Suprapubic skin (tissue), 4 donors: ENCODE results near the gene PHYHIPL. TPM values are rescaled to one million over a fixed set of nuclear protein-coding genes. Genes with fewer than 3 reads are reported as not detected.

Experiments used
- DNase-seq, 2 donors: peaks; one replicate each; pipeline ENCODE4 v3.0.0-alpha.2; 2019; ENCODE audit warnings: low spot score in 2 of 2
- H3K27ac ChIP-seq: fragments of 200-600 bp; sonication (generic); one replicate; pipeline ENCODE4 v1.5.1; 2019
- H3K27me3 ChIP-seq: fragments of 200-600 bp; sonication (generic); one replicate; pipeline ENCODE4 v1.5.1; 2019
- H3K36me3 ChIP-seq: fragments of 200-600 bp; sonication (generic); one replicate; pipeline ENCODE4 v1.5.1; 2019
- H3K4me1 ChIP-seq: fragments of 200-600 bp; sonication (generic); one replicate; pipeline ENCODE4 v1.5.1; 2019
- H3K4me3 ChIP-seq: fragments of 200-600 bp; sonication (generic); one replicate; pipeline ENCODE4 v1.5.1; 2019; ENCODE audit warnings: mild to moderate bottlenecking
- H3K9me3 ChIP-seq: fragments of 200-600 bp; sonication (generic); one replicate; pipeline ENCODE4 v1.5.1; 2019
- CTCF ChIP-seq, 2 donors: fragments of 200-600 bp in 1 of 2; fragments of 450-650 bp in 1 of 2; sonication (generic) in 1 of 2; IDR thresholded peaks; one replicate each; pipeline ENCODE4 v1.5.1; 2016 to 2019; ENCODE audit warnings: antibody characterized with exemption in 2 of 2, mild to moderate bottlenecking in 1 of 2, moderate library complexity in 1 of 2
- EP300 ChIP-seq: sonication (generic); formaldehyde crosslinking; IDR thresholded peaks from one replicate; pipeline ENCODE4 v1.6.1; 2017; ENCODE audit warnings: antibody characterized with exemption
- POLR2A ChIP-seq, 2 donors: fragments of 450-650 bp; IDR thresholded peaks; one replicate each; pipeline ENCODE4 v1.6.1; 2017; ENCODE audit warnings: antibody characterized with exemption in 2 of 2, mild to moderate bottlenecking in 2 of 2, moderate library complexity in 2 of 2
- POLR2AphosphoS5 ChIP-seq, 3 donors: sonication (generic); formaldehyde crosslinking; IDR thresholded peaks; one replicate each; pipeline ENCODE4 v1.6.1; 2017; ENCODE audit warnings: antibody characterized with exemption in 3 of 3
- WGBS: methylation state at CpG from one replicate; pipeline ENCODE4 v1.1.5; 2018; 5-methylcytosine and 5-hydroxymethylcytosine counted together
- total RNA-seq, 4 donors: library from RNA; depleted of rRNA; stranded (reverse); fragments of >200 nt; gene quantifications; one replicate each; pipeline ENCODE4 v1.1.0, GENCODE V29; 2016

PHYHIPL gene
- total RNA-seq, 4 donors from 2014 or later, result 0.21 to 0.25 (median 0.24) TPM; not detected in 1

- H3K36me3 ChIP-seq, result no peaks in the 10 kb centered on the region
- WGBS, result 47% methylated on average over 2 of the region's 2 CpGs
- DNase-seq, result no peak
- no peaks in the 10 kb centered on the region for H3K4me1 ChIP-seq
- H3K4me3 ChIP-seq, result no peak overlapping the region
- H3K27me3 ChIP-seq, result no peaks in the 10 kb centered on the region
- TF ChIP-seq CTCF (IDR thresholded peaks at IDR 0.05) (peak; percentile 28 to 52), POLR2A (IDR thresholded peaks at IDR 0.05) (no peak)
- H3K27ac ChIP-seq, result no peak overlapping the region
- H3K9me3 ChIP-seq, result no peaks in the 10 kb centered on the region
Measured at GRCh38 chr10:59240582-59241183, 64.2 kb downstream of the PHYHIPL start.

GRCh38 chr10:59242057-59242456, 65.6 kb downstream of the PHYHIPL start:
- H3K27ac ChIP-seq, result no peak overlapping the region
- no peak for DNase-seq
- H3K27me3 ChIP-seq, result no peaks in the 10 kb centered on the region
- TF ChIP-seq CTCF (IDR thresholded peaks at IDR 0.05) (no peak), POLR2A (IDR thresholded peaks at IDR 0.05) (no peak), EP300 (no peak), POLR2AphosphoS5 (IDR thresholded peaks at IDR 0.05) (no peak)
- WGBS, result 93% methylated on average over 1 of the region's 1 CpG
- H3K9me3 ChIP-seq, result no peaks in the 10 kb centered on the region
- no peaks in the 10 kb centered on the region for H3K36me3 ChIP-seq
- no peaks in the 10 kb centered on the region for H3K4me1 ChIP-seq
- H3K4me3 ChIP-seq, result no peak overlapping the region

GRCh38 chr10:59242991-59243390, 66.5 kb downstream of the PHYHIPL start:
- no peak for DNase-seq
- no peaks in the 10 kb centered on the region for H3K27me3 ChIP-seq
- no peak overlapping the region for H3K27ac ChIP-seq
- no peaks in the 10 kb centered on the region for H3K36me3 ChIP-seq
- TF ChIP-seq POLR2A (IDR thresholded peaks at IDR 0.05) (no peak), POLR2AphosphoS5 (IDR thresholded peaks at IDR 0.05) (no peak), EP300 (no peak), CTCF (IDR thresholded peaks at IDR 0.05) (no peak)
- H3K4me3 ChIP-seq, result no peak overlapping the region
- no peaks in the 10 kb centered on the region for H3K9me3 ChIP-seq
- no peaks in the 10 kb centered on the region for H3K4me1 ChIP-seq
- 92% methylated on average over 3 of the region's 3 CpGs for WGBS

GRCh38 chr10:59243611-59244195, 67.3 kb downstream of the PHYHIPL start:
- WGBS, result 90% methylated on average over 2 of the region's 2 CpGs

More at GRCh38 chr10:59243611-59244195, 67.3 kb downstream of the PHYHIPL start:
- no peak for DNase-seq
- TF ChIP-seq EP300 (no peak), CTCF (IDR thresholded peaks at IDR 0.05) (no peak), POLR2A (IDR thresholded peaks at IDR 0.05) (no peak), POLR2AphosphoS5 (IDR thresholded peaks at IDR 0.05) (no peak)
- Histone ChIP-seq H3K27me3 (no peaks in the 10 kb centered on the region), H3K36me3 (no peaks in the 10 kb centered on the region), H3K4me3 (no peak overlapping the region), H3K27ac (no peak overlapping the region), H3K4me1 (no peaks in the 10 kb centered on the region), H3K9me3 (no peaks in the 10 kb centered on the region)
